OCI-LY3 (cell line): ENCODE data around the gene RABL2A.
"Not testable (repeated sequence)": the region's sequence is repeated elsewhere in the genome, so short reads cannot be mapped to it uniquely, and the experiment has no call there.

Experiments used
- H2AFZ ChIP-seq: fragments of 200-600, 300-600 bp; shearing (Covaris generic); 2 replicates; pipeline ENCODE4 v1.6.0; 2014; ENCODE audit warnings: antibody characterized with exemption, low read depth, low read length
- H3K27ac ChIP-seq: fragments of 200-600, 300-600 bp; sonication (generic); 2 replicates; pipeline ENCODE4 v1.5.1; 2014; ENCODE audit warnings: mild to moderate bottlenecking, low read length, moderate library complexity, mixed read lengths
- H3K27me3 ChIP-seq: fragments of 200-600, 300-600 bp; sonication (generic); 2 replicates; pipeline ENCODE4 v1.6.1; 2014; ENCODE audit warnings: low read depth, low read length, mixed read lengths
- H3K36me3 ChIP-seq: fragments of 200-600, 300-600 bp; sonication (generic); replicated peaks from 2 replicates; pipeline ENCODE3; 2014; ENCODE audit warnings: low read depth, low read length, mixed read lengths
- H3K4me1 ChIP-seq: fragments of 300-600, 200-600 bp; sonication (generic); 2 replicates; pipeline ENCODE4 v1.6.1; 2014; ENCODE audit warnings: low read length, mixed read lengths
- H3K4me2 ChIP-seq: fragments of 200-600, 300-600 bp; sonication (generic); 2 replicates; pipeline ENCODE4 v1.6.1; 2014; ENCODE audit warnings: low read length, mixed read lengths
- H3K4me3 ChIP-seq: fragments of 300-600, 200-600 bp; sonication (generic); 2 replicates; pipeline ENCODE4 v1.5.1; 2014; ENCODE audit warnings: antibody characterized with exemption, mild to moderate bottlenecking, low read length, moderate library complexity
- H3K79me2 ChIP-seq: fragments of 300-600, 200-600 bp; shearing (Covaris generic); 2 replicates; pipeline ENCODE4 v1.6.1; 2014; ENCODE audit warnings: mild to moderate bottlenecking, low read length, mixed read lengths
- H3K9ac ChIP-seq: fragments of 300-600, 200-600 bp; shearing (Covaris generic); 2 replicates; pipeline ENCODE4 v1.6.0; 2014; ENCODE audit warnings: mild to moderate bottlenecking, low read length, moderate library complexity
- H3K9me3 ChIP-seq: fragments of 200-600, 300-600 bp; shearing (Covaris generic); 2 replicates; pipeline ENCODE4 v1.6.1; 2014; ENCODE audit warnings: low read length, mixed read lengths; ENCODE audit not compliant: insufficient read depth
- H4K20me1 ChIP-seq: fragments of 200-600, 300-600 bp; sonication (generic); 2 replicates; pipeline ENCODE4 v1.6.1; 2016; ENCODE audit warnings: low read length, mixed read lengths; ENCODE audit not compliant: insufficient read depth
- TF ChIP-seq, protein P1 (sequence below): fragments of 200-600, 300-600 bp; sonication (generic); IDR thresholded peaks from 2 replicates; pipeline ENCODE4 v1.5.1; 2014; ENCODE audit warnings: antibody characterized with exemption, low read length, low read depth

Gene RABL2A

DNA sequence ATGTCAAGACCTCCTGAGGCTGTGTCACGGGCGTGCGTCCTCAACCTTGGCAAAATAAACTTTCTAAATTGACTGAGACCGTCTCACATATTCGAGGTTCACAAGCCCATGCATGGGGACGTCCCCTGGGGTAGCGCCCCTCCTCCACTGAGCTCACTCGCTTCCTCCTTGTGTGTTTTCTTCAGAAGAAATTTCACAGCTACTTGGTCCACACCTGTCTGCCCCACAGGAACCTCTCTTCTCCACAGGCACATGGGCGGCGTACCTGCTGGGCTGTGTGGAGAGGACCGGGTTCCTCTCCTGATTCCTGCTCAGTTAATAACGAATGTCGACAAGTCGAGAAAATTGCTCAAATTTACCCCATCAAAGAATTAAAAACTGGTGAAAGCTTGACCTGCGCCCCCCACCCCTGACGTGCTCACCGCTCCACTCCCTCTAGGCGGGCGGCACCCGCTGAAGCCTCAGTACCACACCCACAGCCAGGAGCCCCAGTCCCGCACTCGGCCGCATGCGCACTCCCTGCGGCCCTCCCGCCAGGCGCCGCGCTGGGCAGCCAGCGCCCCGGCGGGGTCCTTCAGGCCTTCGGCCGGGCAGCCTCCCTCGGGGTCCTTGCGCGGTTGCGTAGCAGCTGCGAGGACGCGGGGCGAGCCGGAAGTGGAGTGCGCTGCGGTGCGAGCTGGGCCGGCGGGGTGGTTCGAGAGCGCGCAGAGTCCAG is at the start of gene RABL2A:
TSS of gene RABL2A (plus strand) at position 651 of the 715 bp plus-strand sequence. CDS start 1,341 bp downstream, outside the sequence.
- Histone ChIP-seq H3K9ac (peak within 1 kb of the TSS; percentile 73), H3K27ac (peak within 1 kb of the TSS; percentile 72), H3K4me3 (peak within 1 kb of the TSS; percentile 75), H3K4me2 (peak within 1 kb of the TSS; percentile 67)
- not testable (repeated sequence) for H3K4me1 ChIP-seq, H3K9me3 ChIP-seq, H4K20me1 ChIP-seq, H2AFZ ChIP-seq, H3K36me3 ChIP-seq, H3K79me2 ChIP-seq, H3K27me3 ChIP-seq

DNA sequence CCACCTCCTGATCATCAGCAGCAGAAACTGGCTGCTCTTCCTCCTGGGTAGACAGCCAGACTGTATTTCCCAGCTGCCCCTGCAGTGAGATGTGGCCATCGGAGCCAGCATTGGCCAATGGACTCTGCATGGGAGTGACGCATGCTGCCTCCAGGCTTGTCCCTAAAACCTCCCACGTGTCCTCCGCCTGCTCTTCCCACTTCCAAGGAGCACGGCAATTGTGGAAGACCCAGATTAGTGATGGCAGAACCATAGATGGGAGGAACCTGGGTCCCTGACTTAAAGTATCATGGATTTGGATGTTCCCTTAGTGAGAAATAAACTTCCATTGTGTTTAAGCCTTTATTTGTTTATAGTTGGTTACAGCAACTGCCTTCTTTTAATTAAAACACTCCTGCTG is 48.6 kb upstream of the RABL2A start:
- H3K36me3 ChIP-seq, H3K4me2 ChIP-seq, H4K20me1 ChIP-seq, H3K27ac ChIP-seq, H3K9ac ChIP-seq, H3K4me3 ChIP-seq, H3K79me2 ChIP-seq, H3K4me1 ChIP-seq, H3K27me3 ChIP-seq, H3K9me3 ChIP-seq, H2AFZ ChIP-seq: not testable (repeated sequence)

DNA sequence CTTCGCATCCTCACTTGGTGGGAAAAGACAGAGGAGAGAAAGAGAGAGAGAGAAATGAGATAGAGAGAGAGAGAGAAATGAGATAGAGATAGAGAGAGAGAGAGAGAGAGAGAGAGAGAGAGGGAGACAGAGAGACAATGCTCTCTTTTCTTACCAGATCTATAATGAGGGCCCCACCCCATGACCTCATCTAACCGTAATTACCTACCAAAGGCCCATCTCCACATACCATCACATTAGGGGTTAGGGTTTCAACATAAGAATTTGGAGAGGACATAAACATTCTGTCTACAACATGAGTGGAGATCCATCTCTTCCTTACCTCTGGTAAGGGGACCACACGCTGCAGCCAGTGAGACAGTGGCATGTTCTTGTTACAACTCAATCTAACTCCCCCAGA is 44.6 kb upstream of the RABL2A start:
- H3K36me3 ChIP-seq, H3K27ac ChIP-seq, H3K4me3 ChIP-seq, H3K27me3 ChIP-seq, H3K79me2 ChIP-seq, H4K20me1 ChIP-seq, H3K4me1 ChIP-seq, H3K9ac ChIP-seq, H3K9me3 ChIP-seq: not testable (repeated sequence)
- H2AFZ ChIP-seq: 0 out of 2 replicates have a peak overlapping the region, but pooled peaks have one; percentile 2
- H3K4me2 ChIP-seq: peak overlapping the region; percentile 87

DNA sequence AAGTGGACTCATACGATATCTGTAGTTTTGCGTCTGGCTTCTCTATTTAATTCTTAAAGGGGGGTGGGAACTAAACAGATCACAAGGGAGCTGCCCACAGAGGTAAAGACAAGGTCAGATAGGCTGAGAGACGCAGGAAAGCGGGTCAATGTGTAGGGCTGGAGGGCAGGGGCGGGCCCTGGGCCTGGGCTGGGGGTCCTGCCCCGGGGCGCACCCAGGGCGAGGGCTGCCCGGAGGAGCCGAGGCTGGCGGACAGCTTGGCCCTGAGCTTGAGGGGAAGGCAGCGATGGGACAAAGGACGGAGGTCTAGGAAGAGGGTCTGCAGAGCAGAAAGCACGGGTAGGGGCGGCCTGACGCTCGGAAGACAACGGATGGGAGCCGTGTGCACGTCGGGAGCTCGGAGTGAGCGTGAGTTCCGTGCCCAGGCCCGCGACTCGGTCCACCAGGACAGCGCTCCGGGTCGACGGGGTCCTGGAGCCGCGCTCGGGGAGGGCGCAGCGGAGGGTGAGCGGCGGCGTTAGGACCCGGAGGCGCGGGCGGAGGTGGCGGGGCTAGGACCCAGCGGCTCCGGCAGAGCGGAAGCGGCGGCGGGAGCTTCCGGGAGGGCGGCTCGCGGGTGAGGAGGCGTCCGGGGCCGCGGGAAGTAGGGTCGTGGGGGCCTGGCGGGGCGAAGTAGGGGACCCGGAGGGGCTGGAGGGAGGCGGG is 43.4 kb upstream of the RABL2A start:
- H3K36me3 ChIP-seq, H3K4me1 ChIP-seq, H3K9me3 ChIP-seq, H3K79me2 ChIP-seq, H3K27me3 ChIP-seq, H4K20me1 ChIP-seq: not testable (repeated sequence)
- H3K27ac ChIP-seq: peak overlapping the region; percentile 55
- H3K9ac ChIP-seq: peak overlapping the region; percentile 81
- peak overlapping the region; percentile 87 for H3K4me2 ChIP-seq
- H2AFZ ChIP-seq: peak overlapping the region; percentile 99
- peak overlapping the region; percentile 90 for H3K4me3 ChIP-seq

DNA sequence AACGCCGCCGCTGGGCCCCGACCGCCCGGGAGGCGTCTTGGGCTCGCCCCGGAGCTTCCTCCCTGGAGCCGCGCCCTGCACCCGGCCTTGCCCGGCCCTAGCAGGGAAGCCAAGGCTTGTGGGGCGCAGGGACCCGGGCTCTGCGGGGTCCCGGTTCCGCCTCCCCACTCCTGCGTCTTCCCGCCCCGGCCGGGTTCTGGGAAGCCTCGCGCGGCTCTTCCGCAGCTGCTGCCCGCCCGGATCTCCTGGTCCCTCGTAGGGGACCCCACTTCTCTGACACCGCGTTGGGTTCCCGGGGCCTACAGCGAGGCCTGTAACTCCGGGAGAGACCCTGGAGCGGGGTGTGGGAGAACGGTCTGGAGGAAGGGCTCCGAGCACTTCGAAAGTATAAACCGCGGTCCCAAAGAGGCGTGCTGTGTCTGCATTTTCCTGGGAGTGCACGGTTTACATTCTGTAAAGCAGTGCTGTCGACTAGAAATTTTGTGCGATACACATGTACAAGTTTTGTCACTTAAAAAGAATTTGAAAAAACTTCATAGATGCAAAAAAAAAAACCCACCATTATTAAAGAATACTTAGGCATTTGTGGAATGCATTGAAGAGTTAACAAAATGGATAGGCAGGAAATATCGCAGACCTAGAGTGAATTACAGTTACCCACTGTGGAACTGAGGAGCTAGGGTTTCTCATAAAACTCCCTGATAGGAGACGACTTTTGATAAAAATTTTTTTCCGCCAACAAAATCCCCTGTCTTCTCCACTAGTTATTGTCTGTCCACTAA is 42.6 kb upstream of the RABL2A start:
- not testable (repeated sequence) for H3K9me3 ChIP-seq, H3K27ac ChIP-seq, H3K79me2 ChIP-seq, H3K27me3 ChIP-seq, H2AFZ ChIP-seq, H3K4me1 ChIP-seq, H4K20me1 ChIP-seq, H3K36me3 ChIP-seq
- peak overlapping the region; percentile 75 for H3K4me3 ChIP-seq
- peak overlapping the region; percentile 79 for H3K4me2 ChIP-seq
- peak overlapping the region; percentile 64 for H3K9ac ChIP-seq

DNA sequence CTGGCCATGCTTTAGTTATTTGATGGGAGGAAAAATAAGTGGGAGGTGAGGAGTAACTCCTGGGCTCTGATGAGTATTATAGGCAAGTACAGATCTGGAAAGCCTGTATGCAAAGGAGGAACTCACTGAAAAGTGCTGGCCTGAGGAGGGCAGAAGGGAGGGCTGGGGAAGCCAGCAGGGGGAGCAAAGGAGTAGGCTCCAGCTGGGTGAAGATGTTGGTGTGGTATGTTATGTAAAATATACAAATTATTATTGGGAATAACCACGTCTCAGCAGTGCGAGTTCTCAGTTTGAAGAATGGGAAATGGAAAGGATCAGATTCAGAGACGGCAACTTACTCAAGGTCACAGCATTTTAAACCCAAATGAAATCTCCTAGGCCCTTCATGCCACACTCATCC is 39.9 kb upstream of the RABL2A start:
- not testable (repeated sequence) for H4K20me1 ChIP-seq, H2AFZ ChIP-seq, H3K27me3 ChIP-seq, H3K4me3 ChIP-seq, H3K9me3 ChIP-seq, H3K4me2 ChIP-seq, H3K36me3 ChIP-seq, H3K27ac ChIP-seq, H3K79me2 ChIP-seq, H3K9ac ChIP-seq, H3K4me1 ChIP-seq
- TF ChIP-seq, protein P1, sequence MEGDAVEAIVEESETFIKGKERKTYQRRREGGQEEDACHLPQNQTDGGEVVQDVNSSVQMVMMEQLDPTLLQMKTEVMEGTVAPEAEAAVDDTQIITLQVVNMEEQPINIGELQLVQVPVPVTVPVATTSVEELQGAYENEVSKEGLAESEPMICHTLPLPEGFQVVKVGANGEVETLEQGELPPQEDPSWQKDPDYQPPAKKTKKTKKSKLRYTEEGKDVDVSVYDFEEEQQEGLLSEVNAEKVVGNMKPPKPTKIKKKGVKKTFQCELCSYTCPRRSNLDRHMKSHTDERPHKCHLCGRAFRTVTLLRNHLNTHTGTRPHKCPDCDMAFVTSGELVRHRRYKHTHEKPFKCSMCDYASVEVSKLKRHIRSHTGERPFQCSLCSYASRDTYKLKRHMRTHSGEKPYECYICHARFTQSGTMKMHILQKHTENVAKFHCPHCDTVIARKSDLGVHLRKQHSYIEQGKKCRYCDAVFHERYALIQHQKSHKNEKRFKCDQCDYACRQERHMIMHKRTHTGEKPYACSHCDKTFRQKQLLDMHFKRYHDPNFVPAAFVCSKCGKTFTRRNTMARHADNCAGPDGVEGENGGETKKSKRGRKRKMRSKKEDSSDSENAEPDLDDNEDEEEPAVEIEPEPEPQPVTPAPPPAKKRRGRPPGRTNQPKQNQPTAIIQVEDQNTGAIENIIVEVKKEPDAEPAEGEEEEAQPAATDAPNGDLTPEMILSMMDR: peak; percentile 23

DNA sequence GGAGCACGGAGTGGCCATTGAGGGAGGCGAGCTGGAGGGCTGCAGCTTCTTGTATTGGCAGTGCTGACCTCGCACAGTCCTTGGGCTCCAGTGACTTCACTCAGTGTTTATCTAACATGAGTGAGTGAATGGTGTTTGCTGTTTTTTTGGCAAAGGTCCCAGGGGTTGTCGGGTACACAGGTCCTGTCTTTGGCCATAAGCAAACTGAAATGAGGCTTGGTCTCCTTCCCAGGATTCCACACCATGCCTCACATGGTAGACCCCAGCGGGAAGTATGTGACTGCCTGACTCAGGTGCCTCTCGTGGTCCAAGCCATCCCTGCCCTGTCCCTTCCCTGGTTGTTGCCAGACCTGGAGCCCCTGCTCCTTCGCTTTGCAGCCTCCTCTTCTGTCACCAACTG is 37.5 kb upstream of the RABL2A start:
- not testable (repeated sequence) for H3K4me2 ChIP-seq, H3K79me2 ChIP-seq, H3K9me3 ChIP-seq, H3K27me3 ChIP-seq, H3K4me3 ChIP-seq, H3K4me1 ChIP-seq, H3K27ac ChIP-seq, H3K36me3 ChIP-seq, H4K20me1 ChIP-seq, H3K9ac ChIP-seq, H2AFZ ChIP-seq

DNA sequence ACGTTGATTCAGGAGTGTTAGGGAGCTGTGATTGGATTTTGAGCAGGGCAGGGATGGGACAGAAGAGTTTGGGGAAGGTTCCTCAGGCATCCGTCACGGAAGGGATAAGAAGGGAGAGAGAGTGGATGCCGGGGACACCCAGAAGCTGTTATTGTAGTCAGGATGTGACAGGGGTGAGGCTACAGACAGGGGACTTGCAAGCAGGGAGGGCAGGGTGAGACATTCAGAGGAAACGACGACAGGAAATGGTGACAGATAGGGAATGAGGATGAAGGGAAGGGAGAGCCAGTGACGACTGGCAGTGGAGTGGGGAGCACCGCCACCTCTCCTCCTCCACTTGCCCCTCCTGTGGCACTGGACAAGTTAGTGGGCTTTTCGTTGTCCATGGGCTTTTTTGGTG is 35.1 kb upstream of the RABL2A start:
- H3K79me2 ChIP-seq, H3K36me3 ChIP-seq, H4K20me1 ChIP-seq, H3K9me3 ChIP-seq, H3K4me2 ChIP-seq, H3K4me3 ChIP-seq, H3K27ac ChIP-seq, H2AFZ ChIP-seq, H3K27me3 ChIP-seq, H3K9ac ChIP-seq, H3K4me1 ChIP-seq: not testable (repeated sequence)
